GM19467 (cell line): ENCODE data around the gene FBXO31.
"Not testable (repeated sequence)": the region's sequence is repeated elsewhere in the genome, so short reads cannot be mapped to it uniquely, and the experiment has no call there.

Source experiments
- ATAC-seq: cut with Tn5 transposase; IDR thresholded peaks from one replicate; pipeline ENCODE4 v1.9.1; 2021; ENCODE audit warnings: mild to moderate bottlenecking, moderate library complexity; ENCODE audit not compliant: unreplicated experiment

The FBXO31 gene

DNA sequence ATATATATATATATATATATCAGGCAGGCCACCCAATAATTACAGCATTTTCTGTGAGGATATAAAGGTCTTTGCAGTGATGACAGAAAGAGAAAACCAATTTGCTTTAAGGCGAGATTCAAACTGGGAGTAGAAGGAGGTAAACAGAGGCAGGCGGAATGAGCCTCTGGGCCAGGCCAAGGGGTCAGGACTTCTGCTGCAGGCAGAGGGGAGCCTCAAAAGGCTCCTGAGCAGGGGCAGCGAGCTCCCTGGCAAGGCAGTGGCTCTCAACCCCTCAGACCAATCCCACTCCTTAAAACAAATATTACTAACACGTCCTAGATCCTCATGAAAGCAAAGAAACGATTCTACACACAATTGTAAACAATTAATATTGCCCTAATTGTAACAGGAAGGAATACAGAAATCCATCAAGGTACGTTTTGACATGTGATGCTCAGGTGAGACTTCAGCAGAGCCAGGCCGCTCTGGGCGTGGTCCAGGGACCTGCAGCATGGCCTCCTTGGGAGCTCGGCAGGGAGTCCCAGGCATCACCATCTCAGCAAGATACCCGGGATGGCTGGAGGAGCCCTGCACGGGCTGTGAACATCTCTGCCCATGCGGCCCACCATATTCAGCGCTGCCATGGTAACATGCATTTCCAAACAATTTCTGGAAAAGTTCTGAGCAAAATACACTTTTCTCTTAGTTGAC is 18.4 kb downstream of the FBXO31 start:
- no peak for ATAC-seq

DNA sequence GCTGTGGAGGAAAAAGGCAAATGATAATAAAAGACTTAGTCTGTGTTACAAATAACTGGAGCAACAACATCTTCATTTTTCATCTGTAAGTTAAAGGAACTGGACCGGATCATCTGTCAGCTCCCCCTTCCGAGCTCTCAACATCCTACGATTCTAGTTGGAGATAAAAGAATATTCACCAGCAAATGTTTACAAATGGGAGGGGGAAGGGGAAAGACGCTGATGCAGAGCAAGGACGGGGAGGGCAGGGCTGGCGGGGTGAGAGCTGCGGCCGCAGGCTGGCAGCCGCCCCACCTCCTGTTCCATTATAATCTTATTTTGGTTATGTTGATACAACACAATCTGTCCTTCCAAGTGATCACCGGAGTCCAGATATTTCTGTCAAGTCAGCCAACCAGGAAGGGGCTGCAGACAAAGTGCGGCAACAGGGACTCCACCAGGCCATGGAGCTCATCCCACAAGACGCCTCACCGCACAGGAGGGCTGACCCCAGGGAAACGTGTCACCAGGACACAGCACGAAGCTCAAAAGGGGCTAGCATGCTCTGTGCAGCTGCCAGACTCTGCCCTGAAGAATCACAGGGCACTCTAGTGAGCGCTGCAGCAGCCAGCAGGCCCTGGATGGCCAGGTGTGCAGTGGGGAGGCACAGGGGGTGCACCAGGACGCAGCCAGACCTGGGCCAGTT is 19.7 kb downstream of the FBXO31 start:
- no peak for ATAC-seq

GRCh38 chr16:87362828-87363559 is 20.6 kb downstream of the FBXO31 start:
- not testable (repeated sequence) for ATAC-seq

DNA sequence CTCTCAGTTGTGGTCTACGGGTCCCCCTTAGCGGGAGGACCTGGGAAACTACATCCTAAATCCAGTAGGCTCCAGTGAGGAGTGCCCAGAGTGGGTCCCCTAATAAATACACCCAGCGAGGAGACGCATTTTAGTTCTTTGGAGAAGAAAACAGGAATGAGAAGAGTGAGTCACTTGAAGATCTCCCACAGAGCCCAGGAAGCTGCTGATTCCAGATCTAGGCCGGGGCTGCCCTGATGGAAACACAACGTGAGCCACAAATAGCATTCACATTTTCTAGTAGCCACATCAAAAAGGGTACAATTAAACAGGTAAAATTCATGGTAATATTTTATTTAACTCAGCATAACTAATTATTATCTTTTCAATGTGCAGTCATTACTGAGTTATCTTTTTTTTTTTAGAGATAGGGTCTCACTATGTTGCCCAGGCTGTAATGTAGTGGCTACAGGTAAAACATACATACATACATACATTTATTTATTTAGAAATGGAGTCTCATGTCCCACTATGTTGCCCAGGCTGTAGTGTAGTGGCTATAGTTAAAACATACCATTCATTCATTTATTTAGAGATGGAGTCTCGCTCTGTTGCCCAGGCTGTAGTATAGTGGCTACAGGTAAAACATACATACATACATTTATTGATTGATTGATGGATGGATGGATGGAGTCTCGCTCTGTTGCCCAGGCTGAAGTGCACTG is 21.5 kb downstream of the FBXO31 start:
- no peak for ATAC-seq

DNA sequence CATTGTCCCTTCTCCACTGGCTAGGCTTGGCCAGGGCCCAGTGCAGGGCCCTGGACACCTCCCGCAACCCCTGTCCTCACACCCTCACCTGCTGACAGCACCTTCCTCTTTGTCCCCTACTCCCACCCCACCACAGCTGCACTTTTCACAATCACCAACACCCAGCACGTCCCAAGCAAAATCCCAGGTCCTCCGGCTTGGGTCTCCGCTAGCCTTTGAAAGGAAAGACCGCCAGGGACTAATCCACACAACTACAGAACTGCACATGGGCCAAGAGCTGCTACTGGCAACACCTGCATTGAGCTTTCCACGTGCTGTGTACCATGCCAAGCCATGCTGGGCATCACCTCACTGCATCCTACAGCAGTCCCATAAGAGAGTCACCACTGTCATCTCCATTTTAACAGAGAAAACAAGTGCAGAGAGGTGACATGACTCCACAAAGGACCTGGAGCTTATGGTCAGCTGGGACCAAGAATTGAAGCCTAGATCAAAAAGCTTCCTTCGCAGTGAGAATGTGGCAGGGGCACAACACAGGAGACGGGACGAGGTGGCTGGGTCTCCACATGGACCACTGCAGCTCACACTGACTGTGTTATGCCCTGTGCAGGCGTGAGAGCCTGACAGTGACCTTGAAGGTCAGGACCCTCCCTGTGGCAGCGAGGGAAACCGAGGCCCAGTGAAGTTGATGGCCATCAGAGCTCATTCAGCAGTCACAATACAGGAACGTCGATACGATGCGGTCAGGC is 22.5 kb downstream of the FBXO31 start:
- ATAC-seq, result no peak

DNA sequence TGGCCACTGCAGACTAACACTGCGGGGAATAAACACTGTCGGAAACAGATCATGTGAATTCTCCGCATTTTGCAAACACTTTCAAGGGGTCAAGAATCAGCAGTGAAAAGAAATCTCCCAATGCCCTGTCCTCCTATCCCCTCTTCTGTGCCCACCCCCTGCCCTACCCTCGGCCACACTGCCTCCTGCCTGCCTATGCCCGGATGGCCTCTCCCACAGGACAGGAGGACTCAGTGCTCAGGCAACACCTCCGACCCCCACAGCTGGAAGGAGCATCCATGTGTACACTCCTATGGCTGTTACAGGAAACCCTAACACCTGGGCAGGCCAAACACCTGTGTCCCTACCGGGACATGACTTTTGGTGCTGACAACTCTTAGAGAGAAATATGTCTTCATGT is 24.5 kb downstream of the FBXO31 start:
- no peak for ATAC-seq

DNA sequence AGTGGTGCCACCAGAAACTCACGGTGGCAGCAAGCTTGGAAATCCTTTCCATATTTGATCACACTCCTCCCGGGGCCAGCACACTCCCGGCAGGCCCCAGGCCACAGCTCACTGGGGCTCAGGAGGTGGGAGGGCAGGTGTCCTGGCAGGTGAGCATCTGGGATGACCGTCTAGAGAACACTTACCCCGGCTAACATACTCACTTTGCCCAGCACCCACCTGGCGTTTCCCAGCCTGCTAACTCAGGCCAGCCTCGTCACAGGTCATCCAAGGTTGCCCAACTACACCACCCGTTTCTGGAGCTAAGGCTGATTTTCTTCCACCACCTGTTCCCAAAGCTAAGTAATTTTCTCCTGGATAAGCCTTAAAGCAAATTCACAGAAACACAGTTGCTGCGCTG is 24.9 kb downstream of the FBXO31 start:
- no peak for ATAC-seq

DNA sequence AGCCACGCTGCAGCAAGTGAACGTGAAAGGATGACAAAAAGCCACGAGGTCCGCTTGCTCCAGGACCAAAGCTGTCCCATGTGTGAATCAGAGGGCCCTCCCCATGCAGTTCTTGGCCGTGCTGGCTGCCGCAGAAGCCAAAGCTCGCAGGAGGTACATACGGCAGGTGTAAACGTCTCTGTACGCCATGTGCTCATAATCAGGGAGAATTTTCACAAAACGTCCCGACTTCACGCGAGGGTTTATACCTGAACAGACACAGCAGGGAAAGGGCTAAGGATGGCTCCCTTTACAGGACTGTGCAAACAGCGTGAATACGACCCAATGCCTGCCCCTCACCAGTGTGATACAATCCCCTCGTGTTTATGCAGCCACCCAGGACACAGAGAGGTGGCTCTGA is 25.3 kb downstream of the FBXO31 start:
- no peak for ATAC-seq

- no peak for ATAC-seq
These were observed 27.1 kb downstream of the FBXO31 start for GRCh38 chr16:87356491-87356853.

GRCh38 chr16:87353613-87354012 is 30.0 kb downstream of the FBXO31 start:
- ATAC-seq, result no peak

GRCh38 chr16:87352818-87353217 is 30.8 kb downstream of the FBXO31 start:
- no peak for ATAC-seq

DNA sequence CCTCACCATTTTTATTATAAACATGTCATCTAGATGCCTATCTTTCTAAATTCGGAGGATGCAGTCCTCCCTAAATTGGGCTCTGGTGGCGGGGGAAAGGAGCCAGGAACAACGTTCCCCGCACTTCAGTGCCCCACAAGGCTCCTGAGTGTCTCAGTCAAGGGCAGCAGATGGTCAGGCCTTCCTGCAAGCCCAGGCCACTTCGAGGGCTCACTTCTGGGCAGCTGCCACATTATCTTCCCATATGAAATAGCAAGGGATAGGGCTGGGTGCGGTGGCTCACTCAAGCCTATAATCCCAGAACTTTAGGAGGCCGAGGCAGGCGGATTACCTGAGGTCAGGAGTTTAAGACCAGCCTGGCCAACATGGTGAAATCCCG is 32.3 kb downstream of the FBXO31 start:
- no peak for ATAC-seq

DNA sequence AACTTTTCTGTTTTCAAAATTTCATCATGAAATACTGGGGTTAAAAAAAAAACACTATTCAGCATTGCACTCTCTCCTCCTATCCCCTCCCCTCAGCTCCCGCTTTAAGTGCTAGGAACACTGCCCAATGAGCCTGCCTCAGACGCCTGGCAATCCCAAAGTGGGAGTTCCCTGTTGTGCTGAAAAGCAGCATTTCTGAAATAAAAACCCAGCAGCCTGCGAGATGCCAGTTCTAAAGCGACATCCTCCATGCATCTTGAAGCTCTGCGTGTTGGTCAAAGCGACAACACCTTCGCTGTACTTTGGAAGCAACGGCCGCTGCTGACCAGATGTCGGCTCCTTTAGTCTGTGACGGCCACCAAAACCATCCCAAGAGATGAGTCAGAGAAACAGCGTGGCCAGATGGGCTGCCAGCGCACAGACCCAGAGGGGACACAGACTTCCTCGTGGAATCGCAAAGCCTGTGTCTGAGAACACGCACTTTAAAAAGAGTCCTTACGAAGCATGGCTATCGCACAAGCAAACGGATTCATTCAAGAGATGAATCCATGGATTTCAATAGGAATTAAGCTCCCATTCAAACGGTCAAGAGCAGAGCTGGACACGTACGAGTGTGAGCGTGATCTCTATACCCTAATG is 32.8 kb downstream of the FBXO31 start:
- no peak for ATAC-seq

DNA sequence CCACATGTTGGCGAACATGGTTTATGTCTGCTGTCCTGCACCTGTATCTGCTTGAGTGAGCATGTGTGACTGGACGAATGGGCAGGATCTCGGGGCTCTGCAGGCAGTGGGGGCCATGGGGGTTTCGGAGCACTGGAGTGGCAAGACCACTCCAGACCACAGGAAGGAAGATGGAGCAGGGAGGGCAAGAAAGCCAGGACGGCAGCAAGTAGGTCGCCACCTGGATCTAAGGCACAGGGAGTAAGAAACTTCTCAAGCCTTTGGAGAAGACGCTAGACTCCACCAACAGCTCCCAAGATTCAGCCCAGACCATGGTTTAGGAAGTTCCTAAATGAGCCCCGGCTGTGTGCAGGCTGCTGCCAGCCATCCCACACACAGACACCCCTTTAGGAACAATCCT is 33.5 kb downstream of the FBXO31 start:
- ATAC-seq, result no peak

DNA sequence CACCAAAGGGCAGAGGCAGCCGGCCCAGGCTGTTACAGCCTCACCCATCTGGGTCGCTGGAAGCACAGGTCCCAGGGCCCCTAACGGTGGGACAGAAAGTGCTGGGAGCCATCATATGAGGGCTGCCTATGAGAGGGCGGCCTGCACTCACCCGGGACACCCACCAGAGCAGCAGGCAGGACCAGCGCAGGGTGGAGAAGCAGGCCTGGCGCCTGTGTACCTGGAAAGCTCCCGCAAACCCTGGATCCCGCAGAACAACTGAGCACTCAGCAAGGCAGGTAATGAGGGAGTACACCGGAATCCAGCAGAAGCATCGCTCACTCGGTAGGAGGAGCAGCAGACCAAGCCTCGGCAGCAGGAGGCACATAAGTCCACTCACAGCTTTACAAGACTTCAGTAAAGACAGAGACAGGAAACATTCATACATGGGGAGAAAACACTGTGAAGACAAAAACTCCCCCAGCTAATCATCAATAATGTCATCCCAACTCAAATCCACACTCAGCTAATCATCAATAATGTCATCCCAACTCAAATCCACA is 34.9 kb downstream of the FBXO31 start:
- no peak for ATAC-seq

DNA sequence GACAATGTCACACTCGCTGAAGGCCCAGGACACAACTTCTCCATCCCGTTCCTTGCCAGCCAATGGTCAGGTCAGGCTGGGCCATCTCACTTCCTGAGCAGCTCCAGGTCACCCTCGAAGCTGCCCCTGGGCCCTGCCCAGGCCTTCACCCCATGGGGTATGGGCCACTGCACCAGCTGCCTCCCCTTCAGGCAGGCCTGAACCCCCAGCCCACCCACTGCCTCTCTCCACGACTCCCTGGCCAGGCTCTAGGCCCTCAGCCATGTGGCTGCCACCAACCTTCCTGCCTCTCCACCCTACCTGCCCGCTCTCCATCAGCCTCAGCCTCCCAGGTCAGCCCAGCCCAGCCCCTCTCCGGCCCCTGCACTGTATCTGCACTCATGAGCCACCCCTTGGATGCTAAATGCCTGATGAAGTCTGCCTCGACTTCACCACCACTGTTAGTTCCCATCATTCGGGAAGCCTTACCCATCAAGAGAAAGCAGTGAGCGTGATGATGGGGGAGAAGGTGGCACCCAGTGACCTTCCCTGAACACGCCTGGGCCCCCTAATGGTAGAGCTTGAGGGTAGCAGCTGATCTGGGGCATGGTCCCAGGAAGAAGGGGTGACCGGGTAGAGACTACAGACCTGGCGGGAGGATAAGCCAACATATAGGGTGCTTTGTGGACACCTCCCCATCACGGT is 35.5 kb downstream of the FBXO31 start:
- no peak for ATAC-seq

- ATAC-seq, result no peak
These were observed 37.0 kb downstream of the FBXO31 start for GRCh38 chr16:87346517-87347060.

DNA sequence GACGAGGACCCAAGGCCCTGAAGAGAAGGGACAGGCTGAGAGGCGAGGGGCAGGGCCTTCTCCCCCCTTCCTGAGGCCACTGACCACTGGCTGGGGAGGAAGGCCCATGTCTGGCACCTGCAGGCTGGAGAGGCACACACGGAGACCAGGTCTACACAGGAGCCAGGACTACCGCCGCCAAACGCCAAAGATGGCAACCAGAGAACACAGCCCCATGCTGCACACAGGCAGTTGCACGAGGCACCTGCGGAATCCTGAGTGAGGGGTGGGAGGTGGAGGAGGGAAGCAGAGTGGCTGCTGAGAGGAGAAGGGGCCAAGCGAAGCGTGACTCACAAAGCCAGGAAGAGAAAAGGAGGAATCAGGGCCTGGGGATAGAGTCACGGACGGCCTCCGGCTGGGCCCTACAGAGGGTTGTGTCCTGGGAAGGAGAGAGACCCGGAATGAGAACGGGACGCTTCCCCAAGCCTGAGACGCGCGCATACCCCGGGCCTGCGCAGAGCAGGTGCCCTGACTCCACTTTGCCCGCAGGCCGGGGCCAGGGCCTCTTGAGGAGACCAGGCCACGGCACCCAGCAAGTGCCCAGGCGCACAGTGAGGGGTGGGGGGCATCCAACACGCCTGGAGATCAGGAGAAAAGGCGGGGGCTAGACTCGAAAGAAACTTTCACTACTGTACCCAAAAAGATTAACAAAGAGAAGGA is 37.7 kb downstream of the FBXO31 start:
- no peak for ATAC-seq
